Smooth muscle cell (in vitro differentiated cells): Measurements from ENCODE around the gene ALPP. TPM values are rescaled to one million over a fixed set of nuclear protein-coding genes. Genes with fewer than 3 reads are reported as not detected.
A peak's percentile ranks its signal among the peaks of the same experiment; 100 is the strongest.
"Not testable (repeated sequence)": the region's sequence is repeated elsewhere in the genome, so short reads cannot be mapped to it uniquely, and the experiment has no call there.

Experiments used
- DNase-seq: peaks from one replicate; lab custom pipeline; 2025; ENCODE audit not compliant: unreplicated experiment; lab: John Stamatoyannopoulos, UW
- H2AFZ ChIP-seq: fragments of 200-600 bp; sonication (generic); 2 replicates; pipeline ENCODE4 v1.6.0; 2016; ENCODE audit warnings: antibody characterized with exemption, low read depth, mild to moderate bottlenecking
- H3F3A ChIP-seq: fragments of 200-600 bp; sonication (generic); 2 replicates; pipeline ENCODE4 v1.6.0; 2017; ENCODE audit warnings: antibody characterized with exemption, low read depth
- H3K27ac ChIP-seq: fragments of 200-600 bp; sonication (generic); 2 replicates; pipeline ENCODE4 v1.5.1; 2016; ENCODE audit warnings: low read depth, mild to moderate bottlenecking
- H3K27me3 ChIP-seq: fragments of 200-600 bp; sonication (generic); 2 replicates; pipeline ENCODE4 v1.6.1; 2016; ENCODE audit warnings: low read depth, mild to moderate bottlenecking
- H3K36me3 ChIP-seq: fragments of 200-600 bp; sonication (generic); 2 replicates; pipeline ENCODE4 v1.5.1; 2016; ENCODE audit warnings: low read depth
- H3K4me1 ChIP-seq: fragments of 200-600 bp; sonication (generic); 2 replicates; pipeline ENCODE4 v1.5.1; 2016; ENCODE audit warnings: low read depth
- H3K4me2 ChIP-seq: fragments of 200-600 bp; sonication (generic); 2 replicates; pipeline ENCODE4 v1.6.0; 2016; ENCODE audit warnings: mild to moderate bottlenecking
- H3K4me3 ChIP-seq: fragments of 200-600 bp; sonication (generic); 2 replicates; pipeline ENCODE4 v1.5.1; 2016; ENCODE audit warnings: mild to moderate bottlenecking
- H3K79me2 ChIP-seq: fragments of 200-600 bp; sonication (generic); 2 replicates; pipeline ENCODE4 v1.6.0; 2016; ENCODE audit warnings: low read depth, mild to moderate bottlenecking
- H3K9ac ChIP-seq: fragments of 200-600 bp; sonication (generic); 2 replicates; pipeline ENCODE4 v1.6.0; 2016; ENCODE audit warnings: low read depth
- H3K9me3 ChIP-seq: fragments of 200-600 bp; sonication (generic); replicated peaks from 2 replicates; pipeline ENCODE4 v1.5.1; 2016; ENCODE audit warnings: low read depth
- H4K20me1 ChIP-seq: fragments of 200-600 bp; sonication (generic); 2 replicates; pipeline ENCODE4 v1.6.0; 2016; ENCODE audit warnings: low read depth
- WGBS: methylation state at CpG from one replicate; pipeline ENCODE4 v1.1.7; 2016; ENCODE audit warnings: low lambda C conversion rate; 5-methylcytosine and 5-hydroxymethylcytosine counted together
- polyA plus RNA-seq: library from polyadenylated mRNA; unstranded; fragments of >200 nt; fragmentation: Nextera tagmentation; extraction: Ambion mirVana; gene quantifications from 2 replicates; pipeline ENCODE4 v1.2.1, GENCODE V29; 2016
- total RNA-seq: library from RNA; depleted of rRNA; stranded (reverse); fragments of >200 nt; gene quantifications from 2 replicates; pipeline ENCODE4 v1.2.3, GENCODE V29; 2014
- TF ChIP-seq, protein P1 (sequence below): fragments of 200-600 bp; sonication (generic); IDR thresholded peaks from 2 replicates; pipeline ENCODE4 v1.5.1; 2017; ENCODE audit warnings: borderline replicate concordance, mild to moderate bottlenecking, antibody characterized with exemption; ENCODE audit not compliant: insufficient read depth, poor library complexity, severe bottlenecking

ALPP gene
- total and polyA plus RNA-seq, 2 experiments from 2014 or later, result 0.22 TPM; not detected in 1

DNA sequence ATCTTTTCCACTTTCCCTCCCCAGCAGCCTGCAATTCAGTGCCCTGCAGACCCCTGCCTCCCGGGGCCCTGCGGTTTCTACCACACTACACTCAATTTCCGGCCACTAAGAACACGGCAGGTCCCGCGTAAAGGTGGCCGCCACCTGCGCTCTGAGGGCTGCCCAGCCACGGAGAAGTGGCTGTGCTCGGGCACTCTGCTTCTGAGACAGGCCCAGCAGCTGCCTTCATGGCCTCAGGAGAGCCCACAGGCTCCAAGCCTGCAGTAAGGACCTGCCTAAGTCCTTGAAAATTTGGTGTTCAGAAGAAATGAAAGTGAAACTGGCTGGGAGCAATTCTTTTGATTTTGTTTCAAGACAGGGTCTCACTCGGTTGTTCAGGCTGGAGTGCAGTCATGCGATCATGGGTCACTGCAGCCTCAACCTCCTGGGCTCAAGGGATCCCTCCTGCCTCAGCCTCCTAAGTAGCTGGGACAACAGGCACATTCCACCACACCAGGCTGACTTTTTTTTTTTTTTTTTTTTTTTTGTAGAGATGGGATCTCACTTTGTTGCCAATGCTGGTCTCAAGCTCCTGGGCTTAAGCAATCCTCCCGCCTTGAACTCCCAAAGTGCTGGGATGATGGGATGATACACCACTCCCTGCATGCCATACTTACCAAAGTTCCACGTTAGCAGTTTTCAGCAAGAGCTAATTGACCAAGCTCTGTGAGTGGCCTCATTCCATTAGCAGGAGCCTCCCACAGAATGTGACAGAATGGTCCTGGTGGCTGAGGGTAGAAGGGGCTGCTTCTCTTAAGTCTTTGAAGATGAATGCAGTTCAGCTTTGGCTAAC, 14.6 kb upstream of the ALPP start:
- Histone ChIP-seq H3K4me3 (no peak overlapping the region), H3F3A (no peaks in the 10 kb centered on the region), H3K4me1 (no peaks in the 10 kb centered on the region), H3K27me3 (no peaks in the 10 kb centered on the region), H3K9ac (no peak overlapping the region), H3K36me3 (no peaks in the 10 kb centered on the region), H3K79me2 (no peaks in the 10 kb centered on the region), H3K27ac (no peak overlapping the region), H3K4me2 (no peak overlapping the region), H2AFZ (no peak overlapping the region), H3K9me3 (no peaks in the 10 kb centered on the region), H4K20me1 (no peaks in the 10 kb centered on the region)
- WGBS, result 91% methylated on average over 14 of the region's 14 CpGs
- TF ChIP-seq, protein P1, sequence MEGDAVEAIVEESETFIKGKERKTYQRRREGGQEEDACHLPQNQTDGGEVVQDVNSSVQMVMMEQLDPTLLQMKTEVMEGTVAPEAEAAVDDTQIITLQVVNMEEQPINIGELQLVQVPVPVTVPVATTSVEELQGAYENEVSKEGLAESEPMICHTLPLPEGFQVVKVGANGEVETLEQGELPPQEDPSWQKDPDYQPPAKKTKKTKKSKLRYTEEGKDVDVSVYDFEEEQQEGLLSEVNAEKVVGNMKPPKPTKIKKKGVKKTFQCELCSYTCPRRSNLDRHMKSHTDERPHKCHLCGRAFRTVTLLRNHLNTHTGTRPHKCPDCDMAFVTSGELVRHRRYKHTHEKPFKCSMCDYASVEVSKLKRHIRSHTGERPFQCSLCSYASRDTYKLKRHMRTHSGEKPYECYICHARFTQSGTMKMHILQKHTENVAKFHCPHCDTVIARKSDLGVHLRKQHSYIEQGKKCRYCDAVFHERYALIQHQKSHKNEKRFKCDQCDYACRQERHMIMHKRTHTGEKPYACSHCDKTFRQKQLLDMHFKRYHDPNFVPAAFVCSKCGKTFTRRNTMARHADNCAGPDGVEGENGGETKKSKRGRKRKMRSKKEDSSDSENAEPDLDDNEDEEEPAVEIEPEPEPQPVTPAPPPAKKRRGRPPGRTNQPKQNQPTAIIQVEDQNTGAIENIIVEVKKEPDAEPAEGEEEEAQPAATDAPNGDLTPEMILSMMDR, result no peak
- DNase-seq, result no peak

DNA sequence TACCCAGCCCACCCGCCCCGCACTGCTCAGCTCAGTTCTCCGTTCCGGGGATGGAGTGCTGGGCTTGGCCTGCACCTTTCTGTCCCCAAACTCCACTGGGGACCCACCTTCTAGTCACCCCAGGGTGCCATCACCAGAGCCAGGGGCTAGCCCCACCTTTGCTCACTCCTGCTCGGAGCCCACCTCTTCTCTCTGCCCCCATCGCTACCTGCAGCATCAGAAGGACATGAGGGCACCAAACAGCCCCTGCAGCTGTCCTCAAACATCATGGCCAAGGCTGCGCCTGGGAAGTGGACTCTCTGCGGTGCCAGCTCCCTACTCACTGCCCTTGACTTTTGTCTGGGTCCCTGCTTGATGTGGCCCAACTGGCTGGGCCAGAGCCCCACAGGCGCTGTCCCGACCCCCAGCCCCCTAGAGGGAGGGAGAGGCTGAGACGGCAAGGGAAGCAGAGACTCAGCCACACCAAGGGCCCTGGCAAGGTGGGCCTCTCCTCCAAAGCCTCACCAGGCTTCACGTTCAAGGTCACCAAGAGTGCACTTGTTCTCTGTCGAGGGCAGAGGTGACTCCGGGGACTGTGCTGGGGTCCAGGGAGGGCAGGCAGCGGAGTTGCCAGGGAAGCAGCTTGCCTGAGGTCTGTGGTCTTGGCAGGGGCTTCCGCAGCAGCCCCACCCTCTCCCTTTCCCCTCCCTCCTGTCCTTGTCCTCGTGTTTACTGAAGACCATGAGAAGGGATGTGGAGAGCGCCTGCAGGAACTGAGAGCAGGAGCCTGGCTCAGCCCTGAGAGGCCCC, 13.6 kb upstream of the ALPP start:
- H3K4me2 ChIP-seq, DNase-seq, H4K20me1 ChIP-seq, H3K9me3 ChIP-seq, H3K9ac ChIP-seq, H3F3A ChIP-seq, H3K27ac ChIP-seq, H3K36me3 ChIP-seq, H3K79me2 ChIP-seq, H3K27me3 ChIP-seq, H2AFZ ChIP-seq, H3K4me1 ChIP-seq, H3K4me3 ChIP-seq: not testable (repeated sequence)
- WGBS, result 94% methylated on average over 14 of the region's 18 CpGs

DNA sequence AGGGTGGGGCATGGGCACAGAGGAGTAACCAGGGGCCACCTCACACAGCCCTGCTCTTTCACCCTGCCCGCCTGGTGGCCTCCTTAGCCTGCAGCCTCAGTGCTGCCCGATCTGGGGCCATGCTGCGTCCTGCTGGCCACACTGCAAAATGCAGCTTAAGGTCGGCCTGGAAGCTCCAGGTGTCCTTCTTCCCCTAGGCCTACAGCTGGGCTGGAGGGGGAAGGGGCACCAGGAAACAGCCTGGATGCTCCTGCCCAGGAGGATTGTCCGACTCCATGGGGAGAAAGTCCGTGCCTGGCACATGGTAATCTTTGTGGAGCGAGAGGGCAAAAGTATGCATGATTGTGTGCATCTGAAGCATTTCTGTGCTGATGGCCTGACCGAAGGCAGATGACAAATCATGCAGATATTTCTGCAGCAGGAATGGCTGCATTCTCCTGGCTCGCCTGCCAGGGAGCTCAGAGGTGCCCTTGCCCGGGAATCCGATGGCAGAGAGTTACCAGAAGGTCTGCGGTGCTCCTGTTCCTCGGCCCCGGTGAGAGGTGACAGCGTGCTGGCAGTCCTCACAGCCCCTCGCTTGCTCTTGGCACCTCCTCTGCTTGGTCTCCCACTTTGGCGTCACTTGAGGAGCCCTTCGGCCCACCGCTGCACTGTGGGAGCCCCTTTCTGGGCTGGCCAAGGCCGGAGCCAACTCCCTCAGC, 12.8 kb upstream of the ALPP start:
- Histone ChIP-seq H3K27ac (no peak overlapping the region), H3F3A (no peaks in the 10 kb centered on the region), H3K79me2 (no peaks in the 10 kb centered on the region), H3K9me3 (no peaks in the 10 kb centered on the region), H3K36me3 (no peaks in the 10 kb centered on the region), H2AFZ (no peak overlapping the region), H3K4me1 (no peaks in the 10 kb centered on the region), H3K27me3 (no peaks in the 10 kb centered on the region), H4K20me1 (no peaks in the 10 kb centered on the region), H3K4me2 (no peak overlapping the region), H3K4me3 (no peak overlapping the region), H3K9ac (no peak overlapping the region)
- TF ChIP-seq, protein P1, result peak; percentile 48
- WGBS, result 68% methylated on average over 20 of the region's 20 CpGs
- DNase-seq, result no peak

DNA sequence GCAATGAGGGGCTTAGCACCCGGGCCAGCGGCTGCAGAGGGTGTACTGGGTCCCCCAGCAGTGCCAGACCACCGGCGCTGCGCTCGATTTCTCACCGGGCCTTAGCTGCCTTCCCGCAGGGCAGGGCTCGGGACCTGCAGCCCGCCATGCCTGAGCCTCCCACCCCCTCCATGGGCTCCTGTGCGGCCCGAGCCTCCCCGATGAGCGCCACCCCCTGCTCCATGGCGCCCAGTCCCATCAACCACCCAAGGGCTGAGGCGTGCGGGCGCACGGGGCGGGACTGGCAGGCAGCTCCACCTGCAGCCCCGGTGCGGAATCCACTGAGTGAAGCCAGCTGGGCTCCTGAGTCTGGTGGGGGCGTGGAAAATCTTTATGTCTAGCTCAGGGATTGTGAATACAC, 12.1 kb upstream of the ALPP start:
- DNase-seq, H3K36me3 ChIP-seq, H3K27me3 ChIP-seq, H3K4me3 ChIP-seq, H2AFZ ChIP-seq, H3F3A ChIP-seq, H3K9ac ChIP-seq, H3K4me1 ChIP-seq, H3K27ac ChIP-seq, H3K9me3 ChIP-seq, H3K4me2 ChIP-seq, H3K79me2 ChIP-seq, H4K20me1 ChIP-seq: not testable (repeated sequence)
- 94% methylated on average over 12 of the region's 23 CpGs for WGBS
